Astrocyte of the spinal cord (primary cell): ENCODE results near the gene NID2.

ENCODE experiments used
- DNase-seq: peaks from one replicate; pipeline ENCODE4 v3.0.0; 2011; ENCODE audit warnings: low read depth, low spot score
- H3K4me3 ChIP-seq: 2 replicates; pipeline ENCODE4 v1.5.1; 2011; ENCODE audit warnings: low read depth, mild to moderate bottlenecking, low read length, moderate library complexity
- CTCF ChIP-seq: IDR thresholded peaks from 2 replicates; pipeline ENCODE4 v1.5.1; 2012; ENCODE audit warnings: low read depth, mild to moderate bottlenecking, low read length, inconsistent platforms
- in situ Hi-C: cut with HindIII; loops from 2 replicates; pipeline ENCODE4 v1.10.0; 2017; ENCODE audit warnings: low sequenced_read_pairs

The NID2 gene

GRCh38 chr14:52068615-52069306 lies at the start of gene NID2:
Gene NID2 (minus strand): TSS chr14:52069059. CDS start chr14:52068994, 65 bp downstream.
- in situ Hi-C loops = no loop called here
- DNase-seq = peak; percentile 95
- peak within 1 kb of the TSS; percentile 86 for H3K4me3 ChIP-seq
- TF ChIP-seq CTCF = no peak

- DNase-seq = no peak
- TF ChIP-seq CTCF = no peak
- in situ Hi-C loops = no loop called here
- H3K4me3 ChIP-seq = no peak overlapping the region
These were observed 48.4 kb upstream of the NID2 start for GRCh38 chr14:52117111-52117832.

GRCh38 chr14:52115286-52115685 lies 46.4 kb upstream of the NID2 start:
- no peak for TF ChIP-seq CTCF
- in situ Hi-C loops = no loop called here
- H3K4me3 ChIP-seq = no peak overlapping the region
- no peak for DNase-seq

- H3K4me3 ChIP-seq = no peak overlapping the region
- DNase-seq = peak; percentile 40
- in situ Hi-C loops = no loop called here
- TF ChIP-seq CTCF = no peak
These were observed 43.6 kb upstream of the NID2 start for GRCh38 chr14:52112336-52113018.

- no peak for TF ChIP-seq CTCF
- in situ Hi-C loops = no loop called here
- DNase-seq = peak; percentile 45
- no peak overlapping the region for H3K4me3 ChIP-seq
These were observed 42.7 kb upstream of the NID2 start for GRCh38 chr14:52111583-52111982.

- no peak overlapping the region for H3K4me3 ChIP-seq
- no peak for TF ChIP-seq CTCF
- in situ Hi-C loops = no loop called here
- DNase-seq = peak; percentile 46
These were observed 41.7 kb upstream of the NID2 start for GRCh38 chr14:52110441-52111086.
